GM12891 (cell line): Measurements from ENCODE around the gene PPP2R2D.

ENCODE experiments used
- DNase-seq: peaks from one replicate; pipeline ENCODE4 v3.0.0; 2011; ENCODE audit warnings: low spot score; ENCODE audit not compliant: insufficient read length
- FAIRE-seq: peaks from 2 replicates; lab custom pipeline; 2011; peaks lifted over from hg19 to GRCh38; lab: Jason Lieb, UNC
- PAX5 ChIP-seq: IDR thresholded peaks from 2 replicates; pipeline ENCODE4 v1.6.1; 2011; ENCODE audit warnings: low read length, moderate library complexity, mild to moderate bottlenecking; ENCODE audit not compliant: insufficient read depth, severe bottlenecking
- POLR2A ChIP-seq: IDR thresholded peaks from 2 replicates; pipeline ENCODE4 v1.6.1; 2011; ENCODE audit warnings: low read depth, low read length, control low read depth
- POLR2AphosphoS5 ChIP-seq: IDR thresholded peaks from 2 replicates; pipeline ENCODE4 v1.6.1; 2011; ENCODE audit warnings: low read depth, low read length, control low read depth
- POU2F2 ChIP-seq: IDR thresholded peaks from 2 replicates; pipeline ENCODE4 v1.6.1; 2011; ENCODE audit warnings: low read depth, mild to moderate bottlenecking, control low read depth, low read length, moderate library complexity
- SPI1 ChIP-seq: IDR thresholded peaks from 2 replicates; pipeline ENCODE4 v1.6.1; 2011; ENCODE audit warnings: low read depth, low read length, control low read depth
- TAF1 ChIP-seq: IDR thresholded peaks from 2 replicates; pipeline ENCODE4 v1.6.1; 2011; ENCODE audit warnings: low read depth, low read length, control low read depth

PPP2R2D gene

GRCh38 chr10:132002004-132002403 lies 101.2 kb downstream of the PPP2R2D start:
- no peak for FAIRE-seq
- TF ChIP-seq POU2F2, result no peak
- TF ChIP-seq POLR2A, result no peak
- no peak for TF ChIP-seq POLR2AphosphoS5
- no peak for TF ChIP-seq PAX5
- no peak for TF ChIP-seq TAF1
- TF ChIP-seq SPI1, result no peak
- DNase-seq, result no peak

GRCh38 chr10:132003282-132003924 lies 102.6 kb downstream of the PPP2R2D start:
- no peak for FAIRE-seq
- no peak for TF ChIP-seq POU2F2
- TF ChIP-seq POLR2A, result no peak
- no peak for TF ChIP-seq TAF1
- no peak for TF ChIP-seq POLR2AphosphoS5
- TF ChIP-seq SPI1, result no peak
- TF ChIP-seq PAX5, result no peak

DNA sequence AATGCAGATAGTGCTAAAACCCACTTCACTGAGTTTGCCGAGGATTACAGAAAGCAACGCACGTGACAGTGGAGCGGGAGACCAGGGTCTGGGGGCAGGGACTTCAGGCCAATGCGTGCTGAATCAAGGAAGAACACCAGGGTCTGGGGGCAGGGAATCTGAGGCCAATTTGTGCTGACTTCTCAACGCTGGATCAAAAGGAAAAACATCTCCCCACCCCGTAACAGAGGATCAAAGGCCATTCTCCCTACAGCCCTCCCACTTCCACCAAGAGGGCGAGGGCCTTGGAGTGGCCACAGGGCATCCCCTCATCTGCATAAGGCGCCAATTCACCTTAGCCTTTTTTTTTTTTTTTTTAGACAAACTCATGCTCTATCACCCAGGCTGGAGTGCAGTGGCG lies 103.2 kb downstream of the PPP2R2D start:
- FAIRE-seq (no peak), DNase-seq (no peak)
- no peak for TF ChIP-seq PAX5
- no peak for TF ChIP-seq POLR2A
- no peak for TF ChIP-seq SPI1
- no peak for TF ChIP-seq POLR2AphosphoS5
- TF ChIP-seq POU2F2, result no peak
- no peak for TF ChIP-seq TAF1

More at GRCh38 chr10:132003282-132003924, 102.6 kb downstream of the PPP2R2D start:
- DNase-seq, result no peak

DNA sequence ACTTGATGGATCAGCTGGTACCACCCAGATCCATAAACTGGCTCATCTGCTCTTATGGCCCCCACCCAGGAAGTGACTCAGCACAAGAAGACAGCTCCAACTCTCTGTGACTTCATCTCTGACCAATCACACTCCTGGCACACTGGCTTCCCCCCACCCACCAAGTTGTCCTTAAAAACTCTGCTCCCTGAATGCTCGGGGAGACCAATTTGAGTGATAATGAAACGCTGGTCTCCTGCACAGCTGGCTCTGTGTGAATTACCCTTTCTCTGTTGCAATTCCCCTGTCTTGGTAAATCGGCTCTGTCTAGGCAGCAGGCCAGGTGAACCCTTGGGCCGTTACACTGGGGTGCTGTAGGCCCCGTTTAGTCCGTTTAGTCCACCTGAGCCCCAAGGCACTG lies 104.3 kb downstream of the PPP2R2D start:
- FAIRE-seq (no peak), DNase-seq (no peak)
- TF ChIP-seq PAX5, result no peak
- no peak for TF ChIP-seq POLR2A
- TF ChIP-seq SPI1, result no peak
- TF ChIP-seq TAF1, result no peak
- TF ChIP-seq POLR2AphosphoS5, result no peak
- no peak for TF ChIP-seq POU2F2

GRCh38 chr10:132006966-132007365 lies 106.2 kb downstream of the PPP2R2D start:
- DNase-seq (no peak), FAIRE-seq (no peak)
- TF ChIP-seq POU2F2 (no peak), POLR2A (no peak), SPI1 (no peak), POLR2AphosphoS5 (no peak), PAX5 (no peak), TAF1 (no peak)

- FAIRE-seq, result no peak
- DNase-seq, result no peak
- TF ChIP-seq TAF1, result no peak
- TF ChIP-seq POLR2A, result no peak
- TF ChIP-seq POU2F2, result no peak
- no peak for TF ChIP-seq POLR2AphosphoS5
Measured at GRCh38 chr10:132007681-132008080, 106.9 kb downstream of the PPP2R2D start.
